GM19463 (cell line): Measurements from ENCODE around the gene FLAD1.

ENCODE experiments used
- ATAC-seq: cut with Tn5 transposase; IDR thresholded peaks from one replicate; pipeline ENCODE4 v1.9.1; 2021; ENCODE audit warnings: mild to moderate bottlenecking, moderate library complexity; ENCODE audit not compliant: unreplicated experiment

The FLAD1 gene

DNA sequence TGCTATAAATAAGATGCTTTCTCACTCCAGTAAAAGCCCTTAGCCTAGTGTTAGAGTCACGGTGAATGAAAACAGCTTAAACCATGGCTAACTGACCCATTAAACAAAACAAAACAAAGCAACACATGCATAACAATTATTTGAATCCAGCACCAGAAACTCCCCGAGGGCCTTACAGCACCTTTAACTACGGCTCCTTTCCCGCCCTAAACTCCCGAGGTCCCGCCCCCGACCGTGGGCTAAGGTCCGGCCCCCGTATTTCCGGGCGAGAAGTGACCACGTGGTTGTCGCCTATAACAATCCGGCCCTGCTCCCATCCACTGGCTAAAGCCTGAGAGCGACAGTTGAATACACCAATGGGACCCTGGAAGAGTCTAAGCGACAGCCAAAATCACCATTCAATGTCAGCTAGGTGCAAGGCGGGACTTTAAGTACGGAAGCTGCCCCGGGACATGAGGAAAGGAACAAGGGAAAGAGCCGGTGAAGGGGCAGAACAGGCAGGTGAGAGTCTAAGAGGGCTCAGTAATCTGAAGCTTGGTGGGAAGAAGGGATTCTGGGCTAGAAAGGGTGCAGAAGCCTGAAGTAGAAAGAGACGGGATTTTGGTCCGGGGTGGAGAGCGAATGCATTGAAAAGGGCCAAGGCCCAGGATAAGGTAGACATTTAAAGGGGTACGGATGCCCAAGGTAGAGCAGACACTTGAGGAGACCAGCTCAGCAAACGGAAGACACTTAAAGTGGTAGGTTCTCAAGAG lies at the start of gene FLAD1:
Gene FLAD1, plus strand, starts transcription at position 448 of the 752 bp plus-strand sequence. CDS start 351 bp downstream, outside the sequence.
- ATAC-seq = peak; percentile 98

DNA sequence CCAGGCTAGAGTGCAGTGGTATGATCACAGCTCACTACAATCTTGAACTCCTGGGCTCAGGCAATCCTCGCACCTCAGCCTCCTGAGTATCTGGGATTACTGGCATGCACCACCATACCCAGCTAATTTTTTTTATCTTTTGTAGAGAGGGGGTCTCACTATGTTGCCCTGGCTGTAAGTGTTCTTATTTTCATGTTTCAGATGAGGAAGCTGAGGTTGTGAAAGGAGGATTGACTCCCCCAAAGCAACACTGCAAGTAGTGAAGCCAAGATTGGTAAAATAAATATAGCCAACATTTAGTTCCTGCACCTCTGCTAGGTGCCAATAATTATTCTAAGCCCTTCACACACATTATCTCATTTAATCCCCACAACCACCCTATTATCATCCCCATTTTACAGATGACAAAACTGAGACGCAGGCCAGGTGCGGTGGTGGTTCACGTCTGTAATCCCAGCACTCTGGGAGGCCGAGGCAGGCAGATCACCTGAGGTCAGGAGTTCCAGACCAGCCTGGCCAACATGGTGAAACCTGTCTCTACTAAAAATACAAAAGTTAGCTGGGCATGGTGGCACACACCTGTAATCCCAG lies 48.7 kb upstream of the FLAD1 start:
- no peak for ATAC-seq

DNA sequence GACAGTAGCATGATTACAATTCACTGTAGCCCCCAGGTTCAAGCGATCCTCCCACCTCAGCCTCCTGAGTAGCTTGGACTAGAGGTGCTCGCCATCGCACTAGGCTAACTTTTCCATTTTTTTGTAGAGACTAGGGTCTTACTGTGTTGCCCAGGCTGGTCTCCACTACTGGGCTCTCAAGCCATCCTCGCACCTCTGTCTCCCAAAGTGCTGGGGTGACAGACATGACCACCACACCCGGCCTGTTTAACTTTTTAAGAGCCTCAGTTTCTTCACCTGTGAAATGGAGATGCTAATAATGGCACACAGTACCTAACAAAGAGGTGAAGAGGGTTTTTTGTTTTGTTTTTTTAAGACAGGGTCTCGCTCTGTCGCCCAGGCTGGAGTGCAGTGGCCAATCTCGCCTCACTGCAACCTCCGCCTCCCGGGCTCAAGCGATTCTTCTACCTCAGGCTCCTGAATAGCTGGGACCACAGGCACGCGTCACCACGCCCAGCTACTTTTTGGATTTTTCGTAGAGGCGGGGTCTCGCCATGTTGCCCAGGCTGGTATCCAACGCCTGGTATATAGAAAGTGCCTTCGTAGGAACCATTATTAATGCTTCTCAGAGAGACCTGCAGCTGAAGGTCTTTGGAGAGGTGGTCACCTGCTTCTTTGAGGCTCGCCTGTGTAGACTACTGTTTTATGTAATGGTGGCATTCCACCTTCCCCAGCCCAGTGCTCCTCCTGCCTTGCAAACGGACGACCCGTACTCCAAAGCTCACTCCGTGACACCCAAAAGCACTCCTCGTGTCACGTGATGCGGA lies 47.2 kb upstream of the FLAD1 start:
- no peak for ATAC-seq

DNA sequence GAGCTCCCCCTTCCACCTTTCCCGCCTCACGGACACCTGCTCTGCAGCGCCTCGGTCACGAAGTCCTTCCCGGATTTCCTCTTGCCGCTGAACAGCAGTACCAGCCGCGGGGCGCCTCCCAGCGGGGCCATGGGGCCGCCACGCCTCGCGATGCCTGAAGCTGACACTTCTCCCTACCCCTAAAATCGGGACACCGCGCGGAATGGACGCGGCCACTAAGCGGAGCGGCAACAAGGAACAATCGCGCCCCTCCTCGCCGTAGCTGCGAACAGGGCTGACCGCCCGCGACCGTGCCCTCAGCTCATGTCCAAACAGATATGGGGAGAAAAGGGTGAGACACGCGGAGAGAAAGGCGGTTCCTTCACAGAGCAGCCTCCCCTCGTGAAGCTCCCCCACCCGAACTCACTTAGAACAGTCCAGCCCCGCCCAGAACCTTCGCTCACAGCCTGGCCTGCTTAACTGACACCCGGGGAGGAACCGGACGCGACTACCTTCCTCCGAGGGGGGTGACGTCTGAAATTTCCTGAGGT lies 46.5 kb upstream of the FLAD1 start, which contains the start of gene PMVK:
Gene PMVK, minus strand, starts transcription at position 165 of the 530 bp plus-strand sequence. Its CDS starts 34 bp downstream, at position 131.
- peak; percentile 56 for ATAC-seq

DNA sequence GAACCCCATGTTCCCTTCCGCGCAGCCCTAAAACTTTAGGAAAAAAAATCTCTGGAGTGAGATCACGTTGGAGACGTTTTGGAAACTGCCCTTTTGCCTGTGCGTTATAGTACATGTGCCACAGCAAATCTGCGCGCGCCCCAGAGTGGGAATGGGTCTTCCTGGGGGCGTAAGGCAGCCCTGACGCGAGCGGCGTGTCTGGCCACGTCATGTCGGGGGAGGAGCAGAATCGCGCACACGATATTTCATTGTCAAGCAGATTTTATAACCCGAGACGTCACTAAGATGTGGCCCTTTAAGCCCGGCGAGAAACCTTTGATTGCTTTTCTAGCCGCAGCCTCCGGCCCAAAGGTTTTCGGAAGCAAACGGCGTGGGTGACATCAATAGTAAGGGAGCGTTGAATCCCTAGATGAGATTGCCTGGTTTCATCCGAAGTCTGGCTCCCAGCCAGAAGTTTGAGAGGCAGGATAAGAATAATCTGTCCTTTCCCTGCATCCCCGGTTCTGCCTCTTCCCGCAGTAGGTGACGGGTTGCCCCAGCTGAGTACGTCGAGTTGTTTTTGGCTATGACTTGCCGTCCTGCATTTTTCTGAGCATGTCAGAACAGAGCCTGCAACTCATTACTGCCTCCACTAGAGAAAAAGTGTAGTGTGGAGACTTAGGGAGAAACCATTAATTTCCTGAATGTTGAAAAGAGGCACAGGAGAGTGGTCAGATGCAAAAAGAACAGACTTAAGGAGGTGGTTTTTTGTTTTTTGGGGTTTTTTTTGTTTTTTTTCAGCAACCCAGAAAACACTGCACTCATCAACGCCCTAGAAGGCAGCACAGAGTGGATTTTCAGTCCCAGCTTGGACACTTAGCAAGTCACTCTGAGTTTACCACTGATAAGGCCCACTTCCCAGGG lies 45.8 kb upstream of the FLAD1 start:
- ATAC-seq = peak; percentile 47

DNA sequence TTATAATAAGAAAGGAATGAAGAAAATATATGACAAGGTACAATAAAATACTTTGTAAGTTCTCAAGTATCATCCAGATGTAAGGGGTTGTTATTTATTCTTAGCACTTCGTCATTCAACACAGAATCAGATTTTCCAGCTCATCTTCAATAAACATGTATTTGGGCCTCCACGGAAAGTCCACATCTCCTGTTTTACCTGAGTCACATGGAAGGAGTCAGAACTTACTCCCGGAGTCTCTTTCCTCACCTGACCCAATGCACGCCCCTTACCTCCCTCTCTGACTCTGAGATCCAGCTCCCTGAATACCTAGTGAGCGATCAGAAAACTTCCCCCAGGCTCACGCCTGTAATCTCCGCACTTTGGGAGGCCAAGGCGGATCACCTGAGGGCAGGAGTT lies 45.2 kb upstream of the FLAD1 start:
- ATAC-seq = no peak

DNA sequence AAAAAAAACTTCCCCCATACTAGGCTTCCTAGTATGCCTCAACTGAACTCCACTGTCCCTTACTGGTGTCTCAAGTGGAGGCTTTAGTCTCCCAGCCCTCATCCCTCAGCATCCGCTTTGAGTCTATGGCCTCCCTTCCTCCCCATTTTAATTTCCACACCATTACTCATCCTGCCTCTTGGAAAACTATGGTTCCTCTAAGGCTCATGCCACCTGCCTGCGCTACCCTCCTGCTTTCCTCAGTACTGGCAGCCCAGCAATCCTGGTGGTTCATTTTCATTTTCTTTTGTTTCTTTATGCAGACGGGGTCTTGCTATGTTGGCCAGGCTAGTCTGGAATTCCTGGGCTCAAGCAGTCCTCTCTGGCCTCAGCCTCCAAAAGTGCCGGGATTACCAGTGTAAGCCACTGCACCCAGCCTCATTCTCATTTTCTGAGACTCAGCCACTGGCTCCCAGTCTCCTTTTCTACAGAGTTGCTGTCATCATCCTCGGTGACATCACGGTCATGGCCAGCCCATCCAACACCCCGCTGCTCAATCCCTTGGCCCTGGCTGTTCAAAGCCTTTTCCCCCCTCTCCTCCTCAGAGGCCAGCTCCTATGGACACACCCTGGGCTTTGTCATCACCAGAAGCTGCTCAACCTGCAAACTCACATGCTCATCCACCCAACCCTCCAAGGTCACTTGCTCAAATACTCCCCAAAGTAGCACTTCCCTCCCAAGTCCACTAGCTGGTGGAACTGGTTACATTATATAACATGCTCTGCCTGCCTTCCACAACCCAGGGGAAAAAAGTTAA lies 44.3 kb upstream of the FLAD1 start:
- no peak for ATAC-seq

DNA sequence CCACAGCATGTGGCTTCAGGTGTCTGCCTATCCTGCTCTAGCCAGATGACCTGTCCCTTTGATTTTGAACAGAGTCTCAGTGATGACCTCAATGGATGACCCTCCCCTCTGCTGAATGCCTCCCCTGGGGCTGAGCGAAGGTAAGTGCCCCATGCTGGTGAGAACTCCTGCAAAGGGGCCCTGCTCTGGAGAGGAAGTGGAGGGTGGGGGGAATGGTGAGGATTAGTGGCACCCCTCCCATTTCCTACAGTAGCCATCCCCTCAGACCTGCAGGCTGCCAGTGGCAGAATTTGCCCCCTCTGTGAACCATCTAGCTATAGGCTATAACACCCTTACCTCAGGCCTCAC lies 43.0 kb upstream of the FLAD1 start:
- no peak for ATAC-seq

DNA sequence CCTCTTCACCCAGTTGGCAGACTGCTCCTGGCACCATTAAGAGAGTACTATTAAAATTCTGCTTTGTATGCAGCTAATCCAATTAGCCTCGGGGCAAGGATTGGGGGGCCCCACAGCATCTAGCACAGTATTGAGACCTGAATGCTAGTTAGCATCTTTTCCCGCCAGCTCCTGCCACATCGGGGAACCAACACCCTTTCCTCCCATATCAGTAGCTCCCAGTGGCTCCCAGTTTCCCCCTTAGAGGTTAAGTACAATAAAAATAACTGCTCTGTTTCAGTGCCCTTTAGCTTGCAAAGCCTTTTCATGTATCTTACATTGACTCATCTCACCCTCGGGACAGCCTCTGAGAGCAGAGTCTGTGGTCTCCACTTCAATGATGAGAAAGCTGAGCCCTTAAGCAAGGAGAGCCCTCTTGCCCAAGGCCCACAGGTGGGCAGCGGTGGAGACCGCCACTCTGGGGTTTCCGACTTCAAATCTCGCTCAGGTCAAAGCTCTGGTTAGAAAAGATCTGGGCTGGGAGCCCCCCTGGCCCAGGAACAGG lies 42.4 kb upstream of the FLAD1 start:
- no peak for ATAC-seq

DNA sequence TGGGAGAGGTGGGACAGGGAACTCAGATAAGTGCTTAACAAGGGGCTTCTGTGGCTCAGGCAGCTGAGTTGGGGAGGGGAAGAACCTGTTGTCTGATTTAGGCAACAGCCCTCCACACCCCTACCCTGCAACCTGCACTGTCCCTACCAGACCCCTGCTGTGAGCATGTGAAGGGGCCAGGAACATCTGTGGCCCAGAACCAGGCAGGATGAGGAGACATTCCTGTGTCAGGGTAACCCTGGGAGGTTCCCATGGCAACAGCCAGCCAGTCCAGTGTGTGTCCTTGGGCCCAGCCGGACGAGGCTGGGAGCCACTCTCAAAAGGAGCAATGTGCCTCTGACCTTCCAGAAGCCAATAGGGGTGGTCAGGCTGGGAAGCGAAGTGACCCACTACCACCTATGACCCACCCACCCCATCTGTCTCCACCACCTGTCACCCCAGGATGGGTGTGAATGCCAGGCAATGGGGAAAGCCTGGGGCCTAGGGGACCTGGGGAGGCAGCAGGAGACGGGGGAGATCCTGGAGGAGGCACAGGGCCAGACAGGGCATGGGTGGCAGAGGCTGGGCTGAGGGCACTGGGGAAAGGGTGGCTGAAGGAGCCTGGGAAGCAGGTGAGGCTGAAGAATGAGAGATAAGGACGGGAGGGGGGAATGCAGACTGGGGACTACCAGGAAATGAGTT lies 41.7 kb upstream of the FLAD1 start:
- no peak for ATAC-seq

DNA sequence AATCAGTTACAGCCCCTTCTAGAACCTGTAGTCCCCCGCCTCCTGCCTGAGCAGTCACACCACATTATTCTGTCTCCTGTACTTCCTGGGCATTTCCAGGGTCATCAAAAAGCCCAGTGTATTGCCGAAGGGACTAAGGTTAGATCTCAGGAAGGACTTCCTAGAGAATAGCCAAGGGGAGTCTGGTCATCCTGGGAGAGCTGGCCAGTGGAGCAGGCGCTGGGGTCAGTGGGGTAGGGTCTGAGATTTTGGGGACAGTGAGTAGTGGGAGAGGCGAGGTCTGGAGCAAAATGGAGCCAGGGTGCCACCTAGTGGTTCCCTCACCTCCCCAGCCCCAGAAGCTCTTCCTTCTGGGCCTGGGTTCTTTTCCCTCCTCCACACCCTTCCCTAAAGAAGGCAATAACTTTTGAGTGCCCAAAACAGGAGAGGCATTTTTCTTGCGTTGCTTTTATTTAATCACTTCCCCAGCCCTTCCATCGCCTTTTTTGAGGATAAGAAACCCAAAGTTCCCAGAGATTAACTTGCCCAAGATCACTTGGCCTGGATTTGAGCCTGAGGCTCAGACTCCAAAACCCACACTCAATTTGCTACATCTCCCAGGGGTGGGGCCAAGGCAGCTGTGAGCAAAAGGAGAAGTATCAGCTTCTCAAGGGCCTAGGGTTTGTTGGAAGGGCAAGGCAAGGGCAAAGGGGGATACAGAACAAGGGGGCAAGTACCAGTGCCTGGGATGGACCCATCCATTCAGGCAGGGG lies 39.3 kb upstream of the FLAD1 start:
- no peak for ATAC-seq

DNA sequence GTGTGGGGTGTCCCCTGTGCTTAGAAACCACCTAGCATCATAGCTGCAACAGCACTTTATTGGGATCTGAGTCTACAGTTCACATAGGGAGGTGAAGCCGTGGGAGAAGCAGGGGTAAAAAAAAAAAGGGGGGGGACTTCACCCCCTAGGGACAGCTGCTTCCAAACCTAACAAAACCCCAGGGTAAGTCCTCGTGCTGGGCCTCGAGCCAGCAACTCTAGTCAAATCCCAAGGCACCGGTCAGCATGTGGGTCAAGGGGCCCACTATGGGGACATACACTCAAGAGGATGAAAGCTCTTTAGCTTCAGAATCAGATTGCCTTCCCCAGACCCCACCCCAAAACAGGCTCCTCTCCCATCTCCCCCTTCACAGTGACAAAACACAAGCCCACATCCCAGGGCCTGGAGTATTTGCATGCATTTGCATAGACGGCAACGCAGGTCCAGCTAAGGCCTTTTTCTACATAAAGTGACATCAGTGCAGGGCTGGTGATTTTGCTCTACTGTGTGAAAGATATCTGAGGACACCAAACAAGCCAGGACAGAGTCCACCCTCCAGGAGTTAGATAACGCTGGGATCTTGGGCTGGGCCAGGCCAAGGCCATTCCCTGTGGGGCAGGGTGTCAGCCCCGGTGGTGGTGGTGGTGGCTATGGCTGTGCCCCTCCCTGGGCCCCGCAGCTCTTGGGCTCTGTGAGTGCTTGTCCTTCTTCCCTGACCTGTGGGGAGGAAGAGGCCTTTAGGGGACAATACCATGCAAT lies 38.6 kb upstream of the FLAD1 start:
- no peak for ATAC-seq

DNA sequence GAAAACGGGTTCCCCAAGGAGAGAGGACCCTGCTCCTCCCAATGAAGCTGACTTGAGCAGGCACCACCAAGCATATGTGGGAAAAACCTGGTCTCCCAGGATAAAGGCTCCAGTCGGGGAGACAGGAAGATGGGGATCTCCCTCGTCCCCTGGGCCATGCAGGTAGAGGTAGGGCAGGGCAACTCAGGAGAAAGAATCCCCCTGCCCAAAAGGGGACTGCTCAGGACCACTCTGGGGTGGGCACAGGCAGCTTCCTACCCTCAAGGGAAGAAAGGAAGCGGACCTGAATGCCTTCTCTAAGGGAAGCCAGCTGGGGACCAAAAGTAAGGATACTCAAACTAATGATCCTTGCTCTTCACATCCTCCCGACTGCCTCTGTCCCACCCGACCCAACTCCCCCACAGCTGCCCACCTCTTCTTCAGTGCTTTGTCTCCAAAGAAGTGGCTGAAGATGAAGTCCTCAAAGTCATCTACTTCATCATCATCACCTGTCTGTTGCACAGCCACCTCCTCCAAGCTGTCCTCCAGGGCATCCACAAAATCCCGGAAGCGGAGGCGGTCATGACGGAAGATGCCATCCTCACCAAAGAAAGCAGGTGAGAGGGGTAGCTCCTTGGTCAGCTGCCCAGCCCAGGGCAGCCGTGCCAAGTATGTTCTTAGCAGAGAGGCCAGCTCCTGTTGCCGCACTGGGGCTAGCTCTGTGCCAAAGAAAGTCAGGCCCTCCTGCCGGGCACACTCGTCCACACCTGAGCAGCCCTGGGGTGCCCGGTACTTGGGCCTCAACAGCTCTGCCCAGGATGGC lies 37.8 kb upstream of the FLAD1 start:
- ATAC-seq = no peak

DNA sequence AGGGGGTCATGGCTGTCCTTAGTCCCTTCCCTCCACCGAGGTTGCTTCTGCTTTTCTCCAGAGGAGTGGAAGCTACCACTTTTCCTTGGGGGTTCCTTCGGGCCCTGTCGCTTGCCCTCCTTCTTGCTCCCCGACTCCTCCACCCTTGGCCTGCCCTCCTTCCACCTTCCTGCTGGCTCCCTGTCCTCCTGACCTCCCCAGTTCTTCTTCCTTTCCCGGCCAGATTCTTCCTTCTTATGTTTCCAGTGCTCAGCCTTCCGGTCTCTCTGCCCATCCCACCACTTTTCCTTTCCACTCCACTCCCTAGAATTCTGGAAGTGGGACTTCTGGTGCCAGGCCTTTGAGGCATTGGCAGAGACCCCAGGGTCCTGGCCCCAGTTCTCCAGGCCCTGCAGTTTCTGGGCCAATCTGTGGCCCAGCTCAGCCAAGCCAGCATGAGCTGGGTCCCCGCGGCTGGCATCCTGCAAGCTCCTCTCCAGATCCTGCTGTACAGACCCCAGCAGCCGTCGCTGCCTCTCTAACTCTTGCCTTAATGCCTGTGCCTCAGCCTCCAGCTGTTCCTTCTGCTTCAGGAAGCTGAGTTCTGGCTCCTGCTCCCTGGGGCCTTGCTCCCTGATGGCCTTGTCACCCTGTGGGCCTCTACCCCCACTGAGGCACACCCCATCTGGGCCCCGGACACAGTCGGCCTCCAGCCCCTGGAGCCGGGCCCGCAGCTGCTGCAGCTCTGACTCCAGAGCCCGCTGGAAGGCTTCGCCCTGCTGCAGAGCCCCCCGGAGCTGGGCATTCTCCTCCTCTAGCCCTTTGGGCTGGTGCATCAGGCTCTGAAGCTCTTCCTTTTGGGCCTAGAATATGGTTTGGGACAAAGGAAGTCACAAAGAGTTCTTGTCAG lies 36.9 kb upstream of the FLAD1 start:
- ATAC-seq = no peak

DNA sequence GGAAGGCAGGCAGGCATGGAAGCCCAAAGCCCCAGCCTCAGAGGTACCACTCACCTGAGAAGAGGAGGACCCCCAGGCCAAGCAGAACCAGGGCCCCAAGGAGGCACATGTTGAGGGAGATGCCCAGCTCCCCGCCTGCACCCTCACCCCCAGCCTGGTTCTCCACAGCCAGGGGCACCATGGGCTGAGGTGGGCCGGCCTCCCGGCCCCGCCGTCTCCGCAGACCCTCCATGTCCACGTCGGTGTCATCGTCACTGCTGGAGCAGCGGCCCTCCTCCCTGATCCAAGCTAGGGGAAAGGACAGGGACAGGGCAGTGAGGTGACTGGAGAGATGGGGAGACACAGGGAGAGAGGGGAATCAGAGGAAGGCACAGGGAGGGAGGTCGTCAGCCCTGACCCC lies 35.1 kb upstream of the FLAD1 start:
- ATAC-seq = no peak
